ENCODE results near the gene CROCC.

CROCC gene

DNA sequence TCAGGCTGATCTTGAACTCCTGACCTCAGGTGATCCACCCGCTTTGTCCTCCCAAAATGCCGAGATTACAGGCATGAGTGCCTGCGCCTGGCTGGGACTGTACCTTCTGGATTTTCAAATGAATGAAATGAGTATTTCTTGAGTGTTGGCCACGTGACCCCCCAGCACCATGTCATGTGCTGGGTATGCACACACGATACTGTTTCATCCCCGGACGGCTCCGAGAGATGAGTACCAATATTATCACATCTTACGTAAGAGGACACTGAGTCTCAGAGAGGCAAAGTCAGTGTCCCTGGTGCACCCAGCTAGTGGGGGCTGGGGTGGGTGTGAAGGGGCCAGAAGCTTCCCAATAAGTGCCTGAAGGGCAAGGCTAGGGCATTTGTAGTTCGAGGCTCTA is 780 bp upstream of the CROCC start:
- Histone ChIP-seq H3K4me3 (ENCODE audit: low read depth, low read length) (no peak overlapping the region), H3K36me3 (no peaks in the 10 kb centered on the region), H3K27me3 (no peaks in the 10 kb centered on the region), H3K4me1 (no peaks in the 10 kb centered on the region; the same call in 1 of the 2 replicates), H3K9me3 (no peaks in the 10 kb centered on the region)
- no peak for TF ChIP-seq CTCF (IDR thresholded peaks at IDR 0.05; ENCODE audit: low read depth, low read length)
- no peak for DNase-seq

GRCh38 chr1:16922466-16922865 is 735 bp downstream of the CROCC start:
- no peak for DNase-seq
- Histone ChIP-seq H3K4me1 (no peaks in the 10 kb centered on the region; the same call in 1 of the 2 replicates), H3K4me3 (ENCODE audit: low read depth, low read length) (peak overlapping the region; percentile 46), H3K9me3 (no peaks in the 10 kb centered on the region), H3K36me3 (no peaks in the 10 kb centered on the region), H3K27me3 (no peaks in the 10 kb centered on the region)
- TF ChIP-seq CTCF (IDR thresholded peaks at IDR 0.05; ENCODE audit: low read depth, low read length), result no peak

GRCh38 chr1:16922885-16923431 is 1.2 kb downstream of the CROCC start:
- H3K36me3 ChIP-seq, result no peaks in the 10 kb centered on the region
- DNase-seq, result no peak
- no peak for TF ChIP-seq CTCF (IDR thresholded peaks at IDR 0.05; ENCODE audit: low read depth, low read length)
- H3K4me1 ChIP-seq, result no peaks in the 10 kb centered on the region; the same call in 1 of the 2 replicates
- no peaks in the 10 kb centered on the region for H3K27me3 ChIP-seq
- no peaks in the 10 kb centered on the region for H3K9me3 ChIP-seq
- no peak overlapping the region for H3K4me3 ChIP-seq (ENCODE audit: low read depth, low read length)

DNA sequence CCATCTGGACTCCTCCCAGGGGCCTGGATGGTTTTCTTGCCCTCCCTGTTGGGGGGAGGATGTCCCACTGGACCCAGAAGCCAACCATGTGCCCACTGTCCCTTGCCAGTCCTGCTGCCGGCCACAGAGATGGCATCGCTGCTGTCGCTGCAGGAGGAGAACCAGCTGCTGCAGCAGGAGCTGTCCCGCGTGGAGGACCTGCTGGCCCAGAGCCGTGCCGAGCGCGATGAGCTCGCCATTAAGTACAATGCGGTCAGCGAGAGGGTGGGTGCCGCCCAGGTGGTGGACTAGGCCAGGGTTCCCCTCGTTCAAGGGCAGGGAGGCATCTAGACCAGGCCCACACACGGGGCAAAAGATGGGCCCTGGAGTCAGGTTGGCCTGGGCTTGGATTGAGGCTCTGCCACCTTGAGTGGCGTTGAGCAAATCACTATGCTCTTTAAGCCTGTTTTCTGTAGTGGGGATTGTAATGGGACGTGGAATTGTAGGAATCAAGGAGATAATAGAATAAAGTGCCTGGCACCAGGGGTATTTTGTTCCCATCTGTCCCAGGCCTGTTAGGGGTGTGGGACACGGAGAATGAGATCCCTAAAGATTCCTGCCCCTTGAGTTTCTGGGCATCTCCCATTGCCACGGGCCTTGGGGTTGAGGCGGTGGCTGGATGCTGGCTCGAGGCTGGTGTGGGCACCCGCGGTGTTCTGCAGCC is 2.6 kb downstream of the CROCC start:
- Histone ChIP-seq H3K36me3 (no peaks in the 10 kb centered on the region), H3K4me3 (ENCODE audit: low read depth, low read length) (no peak overlapping the region), H3K9me3 (no peaks in the 10 kb centered on the region), H3K27me3 (no peaks in the 10 kb centered on the region), H3K4me1 (no peaks in the 10 kb centered on the region; the same call in 1 of the 2 replicates)
- no peak for DNase-seq
- TF ChIP-seq CTCF (IDR thresholded peaks at IDR 0.05; ENCODE audit: low read depth, low read length), result no peak

DNA sequence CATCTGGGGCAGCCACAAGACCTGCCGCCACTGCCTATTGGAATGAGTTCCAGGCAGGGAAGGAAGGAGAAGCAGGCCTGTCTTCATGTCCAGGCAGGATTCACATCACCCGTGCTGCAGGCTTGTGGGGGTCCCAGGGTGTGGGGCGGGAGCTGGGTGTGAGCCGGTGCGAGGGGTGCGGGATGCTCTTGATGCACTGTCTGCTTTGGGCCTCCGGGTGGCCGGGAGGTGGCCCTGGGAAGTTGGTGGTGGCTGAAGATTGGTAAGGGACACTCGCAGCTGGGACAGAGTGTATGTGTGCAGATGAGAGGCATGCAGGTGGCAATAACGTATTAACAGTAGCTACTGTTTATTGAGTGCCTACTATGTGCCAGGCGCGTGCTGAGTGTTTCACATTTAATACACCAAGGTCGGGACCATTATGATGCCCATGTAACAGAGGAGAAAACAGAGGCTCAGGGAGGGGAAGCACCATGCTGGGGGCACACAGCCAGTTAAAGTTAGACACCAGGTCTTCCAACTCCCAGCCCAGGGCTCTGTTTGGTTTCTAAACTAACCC is 3.3 kb downstream of the CROCC start:
- Histone ChIP-seq H3K4me1 (no peaks in the 10 kb centered on the region; the same call in 1 of the 2 replicates), H3K9me3 (no peaks in the 10 kb centered on the region), H3K27me3 (no peaks in the 10 kb centered on the region), H3K36me3 (no peaks in the 10 kb centered on the region), H3K4me3 (ENCODE audit: low read depth, low read length) (no peak overlapping the region)
- no peak for TF ChIP-seq CTCF (IDR thresholded peaks at IDR 0.05; ENCODE audit: low read depth, low read length)
- no peak for DNase-seq
